Smooth muscle cell (in vitro differentiated cells): ENCODE measurements around the gene BICRAL. TPM values are rescaled to one million over a fixed set of nuclear protein-coding genes. Genes with fewer than 3 reads are reported as not detected.
A peak's percentile ranks its signal among the peaks of the same experiment; 100 is the strongest.

ENCODE experiments used
- DNase-seq: peaks from one replicate; lab custom pipeline; 2025; ENCODE audit not compliant: unreplicated experiment; lab: John Stamatoyannopoulos, UW
- H2AFZ ChIP-seq: fragments of 200-600 bp; sonication (generic); 2 replicates; pipeline ENCODE4 v1.6.0; 2016; ENCODE audit warnings: antibody characterized with exemption, low read depth, mild to moderate bottlenecking
- H3F3A ChIP-seq: fragments of 200-600 bp; sonication (generic); 2 replicates; pipeline ENCODE4 v1.6.0; 2017; ENCODE audit warnings: antibody characterized with exemption, low read depth
- H3K27ac ChIP-seq: fragments of 200-600 bp; sonication (generic); 2 replicates; pipeline ENCODE4 v1.5.1; 2016; ENCODE audit warnings: low read depth, mild to moderate bottlenecking
- H3K27me3 ChIP-seq: fragments of 200-600 bp; sonication (generic); 2 replicates; pipeline ENCODE4 v1.6.1; 2016; ENCODE audit warnings: low read depth, mild to moderate bottlenecking
- H3K36me3 ChIP-seq: fragments of 200-600 bp; sonication (generic); 2 replicates; pipeline ENCODE4 v1.5.1; 2016; ENCODE audit warnings: low read depth
- H3K4me1 ChIP-seq: fragments of 200-600 bp; sonication (generic); 2 replicates; pipeline ENCODE4 v1.5.1; 2016; ENCODE audit warnings: low read depth
- H3K4me2 ChIP-seq: fragments of 200-600 bp; sonication (generic); 2 replicates; pipeline ENCODE4 v1.6.0; 2016; ENCODE audit warnings: mild to moderate bottlenecking
- H3K4me3 ChIP-seq: fragments of 200-600 bp; sonication (generic); 2 replicates; pipeline ENCODE4 v1.5.1; 2016; ENCODE audit warnings: mild to moderate bottlenecking
- H3K79me2 ChIP-seq: fragments of 200-600 bp; sonication (generic); 2 replicates; pipeline ENCODE4 v1.6.0; 2016; ENCODE audit warnings: low read depth, mild to moderate bottlenecking
- H3K9ac ChIP-seq: fragments of 200-600 bp; sonication (generic); 2 replicates; pipeline ENCODE4 v1.6.0; 2016; ENCODE audit warnings: low read depth
- H3K9me3 ChIP-seq: fragments of 200-600 bp; sonication (generic); replicated peaks from 2 replicates; pipeline ENCODE4 v1.5.1; 2016; ENCODE audit warnings: low read depth
- H4K20me1 ChIP-seq: fragments of 200-600 bp; sonication (generic); 2 replicates; pipeline ENCODE4 v1.6.0; 2016; ENCODE audit warnings: low read depth
- CTCF ChIP-seq: fragments of 200-600 bp; sonication (generic); IDR thresholded peaks from 2 replicates; pipeline ENCODE4 v1.5.1; 2017; ENCODE audit warnings: borderline replicate concordance, mild to moderate bottlenecking, antibody characterized with exemption; ENCODE audit not compliant: insufficient read depth, poor library complexity, severe bottlenecking
- WGBS: methylation state at CpG from one replicate; pipeline ENCODE4 v1.1.7; 2016; ENCODE audit warnings: low lambda C conversion rate; 5-methylcytosine and 5-hydroxymethylcytosine counted together
- polyA plus RNA-seq: library from polyadenylated mRNA; unstranded; fragments of >200 nt; fragmentation: Nextera tagmentation; extraction: Ambion mirVana; gene quantifications from 2 replicates; pipeline ENCODE4 v1.2.1, GENCODE V29; 2016
- total RNA-seq: library from RNA; depleted of rRNA; stranded (reverse); fragments of >200 nt; gene quantifications from 2 replicates; pipeline ENCODE4 v1.2.3, GENCODE V29; 2014

Gene BICRAL
- total and polyA plus RNA-seq, 2 experiments from 2014 or later = 1.4 to 7.9 TPM

DNA sequence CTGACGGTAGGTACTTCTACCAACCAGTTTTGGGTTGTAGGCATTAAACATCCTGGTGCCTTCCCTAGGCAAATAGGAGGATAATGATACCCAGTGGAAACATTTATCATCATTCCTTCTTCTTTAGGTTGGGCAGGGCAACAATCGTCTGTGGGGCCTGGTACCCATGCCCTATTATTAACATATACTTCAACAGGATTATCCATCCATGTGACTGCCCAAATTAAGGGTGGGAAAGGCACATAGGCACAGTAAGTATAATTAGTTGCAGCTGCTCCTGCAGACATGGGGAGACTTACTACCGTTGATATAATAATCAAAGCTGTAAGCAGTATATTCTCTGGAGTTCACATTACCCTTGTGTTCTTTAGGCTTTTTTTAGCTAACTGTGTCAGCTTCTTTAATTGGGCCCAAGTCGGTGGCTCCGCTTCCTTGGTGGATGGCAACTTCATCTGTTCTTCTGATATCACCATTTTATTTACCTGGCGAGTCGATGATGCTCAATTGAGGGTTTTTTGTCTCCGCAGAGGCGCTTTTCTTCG, 114.4 kb downstream of the BICRAL start:
- Histone ChIP-seq H3K27me3 (no peaks in the 10 kb centered on the region), H2AFZ (no peak overlapping the region), H3F3A (peaks cover 4% of the 10 kb centered on the region), H3K9me3 (no peaks in the 10 kb centered on the region), H3K4me2 (no peak overlapping the region), H3K4me3 (no peak overlapping the region), H3K36me3 (no peaks in the 10 kb centered on the region), H3K4me1 (peaks cover 7% of the 10 kb centered on the region), H4K20me1 (no peaks in the 10 kb centered on the region), H3K9ac (no peak overlapping the region), H3K27ac (no peak overlapping the region), H3K79me2 (no peaks in the 10 kb centered on the region)
- DNase-seq = no peak
- WGBS = 77% methylated on average over 10 of the region's 10 CpGs
- TF ChIP-seq CTCF = no peak

GRCh38 chr6:42898891-42899361, 117.1 kb downstream of the BICRAL start:
- Histone ChIP-seq H3K4me1 (peaks cover 7% of the 10 kb centered on the region), H3K4me2 (peak overlapping the region; percentile 62), H3K27ac (no peak overlapping the region), H3K36me3 (no peaks in the 10 kb centered on the region), H3K4me3 (no peak overlapping the region), H3K27me3 (no peaks in the 10 kb centered on the region), H2AFZ (peak overlapping the region; percentile 75), H3F3A (no peaks in the 10 kb centered on the region), H4K20me1 (no peaks in the 10 kb centered on the region), H3K79me2 (no peaks in the 10 kb centered on the region), H3K9ac (no peak overlapping the region), H3K9me3 (no peaks in the 10 kb centered on the region)
- WGBS = 8% methylated on average over 10 of the region's 10 CpGs
- TF ChIP-seq CTCF = peak; percentile 63
- DNase-seq = peak; percentile 8

GRCh38 chr6:42899871-42900270, 118.0 kb downstream of the BICRAL start:
- Histone ChIP-seq H3K4me2 (no peak overlapping the region), H2AFZ (no peak overlapping the region)

More at GRCh38 chr6:42899871-42900270, 118.0 kb downstream of the BICRAL start:
- H3K9me3 ChIP-seq = no peaks in the 10 kb centered on the region
- no peaks in the 10 kb centered on the region for H4K20me1 ChIP-seq
- DNase-seq = no peak
- no peak overlapping the region for H3K9ac ChIP-seq
- peaks cover 7% of the 10 kb centered on the region for H3K4me1 ChIP-seq
- no peaks in the 10 kb centered on the region for H3K27me3 ChIP-seq
- WGBS = 77% methylated on average over 8 of the region's 8 CpGs
- TF ChIP-seq CTCF = no peak
- H3K36me3 ChIP-seq = no peaks in the 10 kb centered on the region
- no peaks in the 10 kb centered on the region for H3K79me2 ChIP-seq
- no peak overlapping the region for H3K27ac ChIP-seq
- H3F3A ChIP-seq = no peaks in the 10 kb centered on the region
- H3K4me3 ChIP-seq = no peak overlapping the region
